NCI-H460 (cell line): ENCODE measurements around the gene ZNF549. TPM values are rescaled to one million over a fixed set of nuclear protein-coding genes. Genes with fewer than 3 reads are reported as not detected.

Experiments used
- DNase-seq: peaks from one replicate; pipeline ENCODE4 v3.0.0-alpha.2; 2016; ENCODE audit warnings: low read depth; ENCODE audit errors: extremely low read depth
- total RNA-seq: library from RNA; depleted of rRNA; stranded (reverse); fragments of >200 nt; shearing (Covaris generic); gene quantifications from 2 replicates; pipeline ENCODE4 v1.2.3, GENCODE V29; 2014; rRNA removed

Gene ZNF549
- total RNA-seq, 1 experiment from 2014 or later, result 5.9 TPM

- DNase-seq, result no peak
Measured at GRCh38 chr19:57566396-57567265, 39.5 kb downstream of the ZNF549 start.

GRCh38 chr19:57570707-57571106, 43.6 kb downstream of the ZNF549 start:
- DNase-seq, result no peak

- DNase-seq, result no peak
Measured at GRCh38 chr19:57572415-57572947, 45.3 kb downstream of the ZNF549 start.

- no peak for DNase-seq
Measured at GRCh38 chr19:57576661-57577060, 49.5 kb downstream of the ZNF549 start.

- peak; percentile 94 for DNase-seq
Measured at GRCh38 chr19:57578487-57579205, 51.5 kb downstream of the ZNF549 start, which contains the start of gene ZNF416. TSS of gene ZNF416 (minus strand) at chr19:57578911. CDS start at chr19:57578704, 207 bp downstream.

- DNase-seq, result no peak
Measured at GRCh38 chr19:57583104-57583520, 56.0 kb downstream of the ZNF549 start.

GRCh38 chr19:57583521-57584416, 56.6 kb downstream of the ZNF549 start, which contains the start of gene ZIK1:
TSS of gene ZIK1 (plus strand) at chr19:57584145. CDS start at chr19:57584357, 212 bp downstream.
- DNase-seq, result no peak

- no peak for DNase-seq
Measured at GRCh38 chr19:57587529-57587928, 60.4 kb downstream of the ZNF549 start.

GRCh38 chr19:57599377-57599760, 72.2 kb downstream of the ZNF549 start:
- no peak for DNase-seq

- DNase-seq, result peak; percentile 88
Measured at GRCh38 chr19:57599761-57600383, 72.7 kb downstream of the ZNF549 start, which contains the start of gene ZNF530. TSS of gene ZNF530 (plus strand) at chr19:57599885. CDS start at chr19:57604346, 4,461 bp downstream.

- no peak for DNase-seq
Measured at GRCh38 chr19:57606931-57607330, 79.8 kb downstream of the ZNF549 start.

Other genes with a start within 250 kb of the ZNF549 start
- gene ZNF460, start 246.9 kb upstream of the ZNF549 start, total RNA-seq, result 42.3 and 45.7 TPM in 2 replicates
- gene ZNF543, start 206.9 kb upstream of the ZNF549 start, total RNA-seq, result 9.8 and 10.1 TPM in 2 replicates
- gene ZNF304, start 176.1 kb upstream of the ZNF549 start, total RNA-seq, result 4.6 and 5.5 TPM in 2 replicates
- gene TRAPPC2B, start 163.8 kb upstream of the ZNF549 start, total RNA-seq, result 18.0 and 18.3 TPM in 2 replicates
- 1.6 and 2.8 TPM in 2 replicates for gene ZNF547, start 163.8 kb upstream of the ZNF549 start, total RNA-seq
- 9.4 and 10.6 TPM in 2 replicates for gene ZNF548, start 137.5 kb upstream of the ZNF549 start, total RNA-seq
- 3.9 and 4.7 TPM in 2 replicates for gene ZNF17, start 116.2 kb upstream of the ZNF549 start, total RNA-seq
- 16.4 and 21.3 TPM in 2 replicates for gene ZNF749, start 92.0 kb upstream of the ZNF549 start, total RNA-seq
- 0.17 and 0.22 TPM in 2 replicates for gene VN1R1, start 70.2 kb upstream of the ZNF549 start, total RNA-seq
- 6.1 and 9.4 TPM in 2 replicates for gene ZNF772, start 49.8 kb upstream of the ZNF549 start, total RNA-seq
- 10.7 and 16.1 TPM in 2 replicates for gene ZNF419, start 39.6 kb upstream of the ZNF549 start, total RNA-seq
- gene ZNF773, start 27.4 kb upstream of the ZNF549 start, total RNA-seq, result 2.7 and 3.0 TPM in 2 replicates
- 8.3 and 8.6 TPM in 2 replicates for gene ZNF550, start 32.5 kb downstream of the ZNF549 start, total RNA-seq
- 4.5 and 5.0 TPM in 2 replicates for gene ZNF416, start 51.6 kb downstream of the ZNF549 start, total RNA-seq
- gene ZIK1, start 56.8 kb downstream of the ZNF549 start, total RNA-seq, result not detected in 2 replicates
- gene ZNF530, start 72.5 kb downstream of the ZNF549 start, total RNA-seq, result 3.8 and 4.8 TPM in 2 replicates
- gene ZNF134, start 86.9 kb downstream of the ZNF549 start, total RNA-seq, result 15.1 and 15.9 TPM in 2 replicates
- gene ZNF211, start 105.8 kb downstream of the ZNF549 start, total RNA-seq, result 5.9 and 6.9 TPM in 2 replicates
- not detected in 2 replicates for gene ZSCAN4, start 141.6 kb downstream of the ZNF549 start, total RNA-seq
- gene ZNF551, start 154.6 kb downstream of the ZNF549 start, total RNA-seq, result 8.1 and 8.7 TPM in 2 replicates
- gene ZNF154, start 181.8 kb downstream of the ZNF549 start, total RNA-seq, result not detected in 2 replicates
- not detected in 2 replicates for gene ZNF671, start 200.3 kb downstream of the ZNF549 start, total RNA-seq
- 6.5 and 8.8 TPM in 2 replicates for gene ZNF776, start 219.5 kb downstream of the ZNF549 start, total RNA-seq
- gene ZNF586, start 242.3 kb downstream of the ZNF549 start, total RNA-seq, result 11.1 and 12.4 TPM in 2 replicates